Measurements from ENCODE around the gene PHACTR4. TPM values are rescaled to one million over a fixed set of nuclear protein-coding genes. Genes with fewer than 3 reads are reported as not detected.

The PHACTR4 gene
- total and polyA plus RNA-seq, 12 donors: 12.0 to 44.8 (median 23.0) TPM

Small RNA genes lying within 50 kb of the gene (small RNA-seq; reads per million reads assigned to genes)
- 0 reads per million in 2 donors for gene RF00019
- 0 reads per million in 2 donors for gene RNU6ATAC27P
- gene SNORA73A: 0 reads per million in 2 donors
- 6.7 to 23.0 reads per million in 2 donors for gene SNORA73B

Other genes starting within 250 kb of the PHACTR4 start
- gene PTAFR, start 193.1 kb upstream of the PHACTR4 start, total RNA-seq: 10 to 100 TPM in 2 of 9 donors, 1 to 10 TPM in 6, under 1 TPM in 1; 0.72 to 11.7 (median 7.4) TPM
- gene PTAFR, start 193.1 kb upstream of the PHACTR4 start, polyA plus RNA-seq: 1 to 10 TPM; 1.1 to 2.6 (median 1.7) TPM
- gene DNAJC8, start 136.7 kb upstream of the PHACTR4 start, total RNA-seq: 100 to 1,000 TPM in 1 of 9 donors, 10 to 100 TPM in 8; 45.7 to 124 (median 67.7) TPM
- gene DNAJC8, start 136.7 kb upstream of the PHACTR4 start, polyA plus RNA-seq: 100 to 1,000 TPM in 1 of 3 donors, 10 to 100 TPM in 2; 47.7 to 150 (median 49.6) TPM
- gene ATP5IF1, start 133.6 kb upstream of the PHACTR4 start, total RNA-seq: 100 to 1,000 TPM; 111 to 372 (median 176) TPM
- 100 to 1,000 TPM; 160 to 967 (median 765) TPM for gene ATP5IF1, start 133.6 kb upstream of the PHACTR4 start, polyA plus RNA-seq
- 10 to 100 TPM in 6 of 9 donors, 1 to 10 TPM in 3; 8.0 to 19.1 (median 11.2) TPM for gene SESN2, start 110.2 kb upstream of the PHACTR4 start, total RNA-seq
- gene SESN2, start 110.2 kb upstream of the PHACTR4 start, polyA plus RNA-seq: 1 to 10 TPM; 2.9 to 5.6 (median 3.2) TPM
- 10 to 100 TPM in 8 of 9 donors, 1 to 10 TPM in 1; 9.3 to 26.3 (median 16.4) TPM for gene MED18, start 40.7 kb upstream of the PHACTR4 start, total RNA-seq
- gene MED18, start 40.7 kb upstream of the PHACTR4 start, polyA plus RNA-seq: 10 to 100 TPM; 16.7 to 27.2 (median 18.1) TPM
- 10 to 100 TPM; 12.6 to 24.4 (median 16.9) TPM for gene RCC1, start 136.3 kb downstream of the PHACTR4 start, total RNA-seq
- 10 to 100 TPM; 13.0 to 18.8 (median 17.6) TPM for gene RCC1, start 136.3 kb downstream of the PHACTR4 start, polyA plus RNA-seq
- 10 to 100 TPM in 8 of 9 donors, 1 to 10 TPM in 1; 9.5 to 26.0 (median 18.8) TPM for gene TRNAU1AP, start 183.3 kb downstream of the PHACTR4 start, total RNA-seq
- gene TRNAU1AP, start 183.3 kb downstream of the PHACTR4 start, polyA plus RNA-seq: 10 to 100 TPM; 18.5 to 29.0 (median 22.9) TPM
- gene RAB42, start 222.5 kb downstream of the PHACTR4 start, total RNA-seq: 1 to 10 TPM in 8 of 9 donors, under 1 TPM in 1; 0.94 to 7.2 (median 3.9) TPM
- gene RAB42, start 222.5 kb downstream of the PHACTR4 start, polyA plus RNA-seq: 1 to 10 TPM in 2 of 3 donors, under 1 TPM in 1; 0.46 to 7.1 (median 1.0) TPM

All from adrenal gland (tissue), 12 donors.